ENCODE measurements around the gene CD40.
"Not testable (repeated sequence)": the region's sequence is repeated elsewhere in the genome, so short reads cannot be mapped to it uniquely, and the experiment has no call there.

The CD40 gene

DNA sequence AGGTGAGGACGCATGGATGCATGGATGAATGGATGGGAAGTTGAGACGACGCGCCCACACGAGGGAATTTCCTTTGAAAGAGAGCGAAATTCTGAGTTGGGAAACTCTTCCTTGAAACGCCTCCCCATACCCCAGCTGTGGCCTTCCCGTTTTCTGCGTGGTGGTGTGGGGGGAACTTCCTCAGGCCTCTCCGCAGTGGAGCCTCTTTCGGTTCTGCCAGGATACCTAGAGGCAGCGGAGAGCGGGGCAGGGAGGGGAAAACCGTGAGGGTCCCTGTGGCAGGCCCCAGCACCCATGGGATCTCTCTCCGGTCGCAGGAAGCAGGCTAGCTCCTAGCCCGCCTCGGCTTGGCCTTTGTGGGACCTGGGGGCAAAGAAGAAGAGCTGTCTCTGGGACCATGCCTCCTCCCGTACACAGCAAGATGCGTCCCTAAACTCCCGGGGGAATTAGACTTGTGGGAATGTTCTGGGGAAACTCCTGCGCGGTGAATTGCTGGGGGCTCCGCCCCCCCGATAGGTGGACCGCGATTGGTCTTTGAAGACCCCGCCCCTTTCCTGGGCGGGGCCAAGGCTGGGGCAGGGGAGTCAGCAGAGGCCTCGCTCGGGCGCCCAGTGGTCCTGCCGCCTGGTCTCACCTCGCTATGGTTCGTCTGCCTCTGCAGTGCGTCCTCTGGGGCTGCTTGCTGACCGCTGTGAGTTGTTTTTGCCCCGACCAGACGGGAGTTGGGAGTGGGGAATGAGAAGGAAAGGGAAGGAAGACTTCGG is at the start of gene CD40:
Gene CD40, plus strand, starts transcription at position 611 of the 764 bp plus-strand sequence. Its CDS starts 30 bp downstream, at position 641.
- DNase-seq (ENCODE audit: low read depth in 2 of 2) = peak; percentile 57 to 62

DNA sequence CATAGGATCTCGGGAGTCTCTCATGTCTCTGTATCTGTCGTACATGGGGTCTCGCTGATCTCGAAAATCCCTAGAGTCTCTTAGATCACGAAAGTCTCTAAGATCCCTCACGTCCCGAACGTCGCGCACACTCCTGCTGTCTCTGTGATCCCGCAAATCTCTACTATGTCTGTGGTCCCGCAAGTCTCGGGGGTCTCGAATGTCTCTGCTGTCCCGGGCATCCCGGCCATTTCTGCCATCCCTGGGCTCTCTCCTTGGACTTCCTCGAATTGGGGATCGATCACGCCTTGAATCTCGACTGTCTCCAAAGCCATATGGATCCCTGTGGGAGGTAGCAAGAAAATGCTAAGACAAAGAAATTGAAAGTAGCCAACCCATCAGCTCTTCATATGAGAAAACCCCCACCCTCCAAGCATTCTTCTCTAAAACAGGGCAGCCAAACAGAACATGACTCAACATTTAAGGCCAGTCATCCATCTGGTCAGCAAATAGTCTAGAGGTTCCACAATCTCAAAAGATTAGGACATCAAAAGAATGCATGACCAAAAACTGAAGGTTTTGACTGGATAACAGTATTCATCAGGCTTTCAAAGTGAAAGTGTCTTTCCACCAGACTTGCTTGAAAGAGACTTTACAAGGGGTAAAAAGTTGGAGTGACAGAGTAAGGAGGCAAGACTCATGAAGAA is 47.8 kb upstream of the CD40 start:
- no peak for DNase-seq (ENCODE audit: low read depth in 2 of 2)

GRCh38 chr20:46071573-46071972 is 46.5 kb upstream of the CD40 start:
- no peak for DNase-seq (ENCODE audit: low read depth in 2 of 2)

GRCh38 chr20:46073024-46073423 is 45.1 kb upstream of the CD40 start:
- DNase-seq (ENCODE audit: low read depth in 2 of 2) = no peak

GRCh38 chr20:46073443-46073842 is 44.7 kb upstream of the CD40 start:
- no peak for DNase-seq (ENCODE audit: low read depth in 2 of 2)

- no peak for DNase-seq (ENCODE audit: low read depth in 2 of 2)
These were observed 44.1 kb upstream of the CD40 start for GRCh38 chr20:46074006-46074405.

DNA sequence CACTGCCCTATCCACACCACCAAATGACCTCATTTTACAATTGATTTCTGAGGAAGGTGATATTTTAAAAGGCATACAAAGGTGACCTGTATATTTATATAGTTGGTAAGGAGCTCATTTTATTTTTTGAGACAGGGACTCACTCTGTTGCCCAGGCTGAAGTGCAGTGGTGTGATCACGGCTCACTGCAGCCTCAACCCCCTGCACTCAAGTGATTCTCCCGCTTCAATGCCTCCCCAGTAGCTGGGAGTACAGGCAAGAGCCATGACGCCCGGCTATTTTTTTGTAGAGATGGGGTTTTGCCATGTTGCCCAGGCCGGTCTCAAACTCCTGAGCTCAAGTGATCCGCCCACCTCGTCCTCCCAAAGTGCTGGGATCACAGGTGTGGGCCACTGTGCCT is 41.3 kb upstream of the CD40 start:
- DNase-seq (ENCODE audit: low read depth in 2 of 2) = no peak

- no peak for DNase-seq (ENCODE audit: low read depth in 2 of 2)
These were observed 40.3 kb upstream of the CD40 start for GRCh38 chr20:46077642-46078305.

GRCh38 chr20:46078954-46079353 is 39.2 kb upstream of the CD40 start:
- no peak for DNase-seq (ENCODE audit: low read depth in 2 of 2)

DNA sequence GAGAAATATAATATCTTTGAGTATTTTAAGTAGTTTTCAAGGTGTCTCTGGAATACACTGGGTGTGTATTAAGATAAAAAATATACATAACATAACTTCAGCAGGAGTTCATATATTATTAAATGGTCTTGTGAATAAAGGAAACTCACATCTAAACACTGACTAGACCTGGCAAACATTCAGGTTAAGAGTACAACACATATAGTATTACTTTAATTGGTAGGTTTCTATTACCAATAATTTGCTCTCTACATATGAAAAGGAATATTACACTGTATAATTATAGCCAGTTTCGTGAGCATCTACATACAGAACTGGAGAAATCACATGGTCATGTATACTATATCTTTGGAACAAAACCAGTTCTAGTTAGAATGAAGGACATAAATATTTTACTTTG is 37.0 kb upstream of the CD40 start:
- no peak for DNase-seq (ENCODE audit: low read depth in 2 of 2)

GRCh38 chr20:46083101-46083500 is 35.0 kb upstream of the CD40 start:
- DNase-seq (ENCODE audit: low read depth in 2 of 2) = no peak

DNA sequence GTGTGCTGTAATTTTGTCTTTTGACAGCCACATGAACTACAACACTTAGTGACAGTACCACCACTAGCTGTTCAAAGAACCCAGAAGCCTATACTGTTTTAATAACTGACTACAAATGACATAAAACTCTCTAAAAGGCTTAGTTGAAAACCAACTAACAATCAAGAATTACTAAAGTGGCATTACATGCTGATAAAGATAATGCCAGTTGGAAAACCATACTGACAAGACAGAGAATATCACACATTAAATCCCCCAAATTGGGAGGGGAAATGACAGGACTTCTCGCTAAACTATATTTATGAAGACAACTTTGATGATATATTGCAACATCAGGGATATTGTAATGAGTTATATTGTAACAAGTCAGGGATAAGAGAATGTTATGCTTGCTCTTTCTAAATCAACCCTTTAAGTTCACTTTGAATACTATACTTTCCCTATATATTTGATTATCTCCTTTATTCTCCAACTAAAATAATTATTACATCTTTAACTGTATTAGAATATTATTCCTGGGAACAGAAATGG is 34.5 kb upstream of the CD40 start:
- no peak for DNase-seq (ENCODE audit: low read depth in 2 of 2)

- DNase-seq (ENCODE audit: low read depth in 2 of 2) = no peak
These were observed 33.3 kb upstream of the CD40 start for GRCh38 chr20:46084805-46085178.

GRCh38 chr20:46085179-46085851 is 32.8 kb upstream of the CD40 start:
- DNase-seq (ENCODE audit: low read depth in 2 of 2) = no peak

DNA sequence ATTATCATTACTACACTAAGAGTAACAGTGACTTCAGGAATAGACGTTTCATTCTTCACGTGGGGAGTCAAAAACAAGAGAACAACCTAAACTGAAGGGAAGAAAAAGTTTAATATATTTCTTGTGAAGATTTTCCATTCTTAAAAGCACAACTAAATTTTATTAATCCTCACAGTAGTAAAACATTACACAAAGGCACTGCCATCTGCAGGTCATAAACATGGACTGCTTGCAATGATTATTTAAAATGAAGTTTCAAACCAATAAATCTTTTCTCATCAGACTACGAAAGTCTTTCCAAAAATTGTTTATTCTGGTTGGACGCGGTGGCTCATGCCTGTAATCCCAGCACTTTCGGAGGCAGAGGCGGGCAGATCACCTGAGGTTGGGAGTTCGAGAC is 31.0 kb upstream of the CD40 start:
- no peak for DNase-seq (ENCODE audit: low read depth in 2 of 2)

- no peak for DNase-seq (ENCODE audit: low read depth in 2 of 2)
These were observed 29.5 kb upstream of the CD40 start for GRCh38 chr20:46088409-46089166.

- peak; percentile 51 to 52 for DNase-seq (ENCODE audit: low read depth in 2 of 2)
These were observed 29.0 kb upstream of the CD40 start for GRCh38 chr20:46089167-46089416.

DNA sequence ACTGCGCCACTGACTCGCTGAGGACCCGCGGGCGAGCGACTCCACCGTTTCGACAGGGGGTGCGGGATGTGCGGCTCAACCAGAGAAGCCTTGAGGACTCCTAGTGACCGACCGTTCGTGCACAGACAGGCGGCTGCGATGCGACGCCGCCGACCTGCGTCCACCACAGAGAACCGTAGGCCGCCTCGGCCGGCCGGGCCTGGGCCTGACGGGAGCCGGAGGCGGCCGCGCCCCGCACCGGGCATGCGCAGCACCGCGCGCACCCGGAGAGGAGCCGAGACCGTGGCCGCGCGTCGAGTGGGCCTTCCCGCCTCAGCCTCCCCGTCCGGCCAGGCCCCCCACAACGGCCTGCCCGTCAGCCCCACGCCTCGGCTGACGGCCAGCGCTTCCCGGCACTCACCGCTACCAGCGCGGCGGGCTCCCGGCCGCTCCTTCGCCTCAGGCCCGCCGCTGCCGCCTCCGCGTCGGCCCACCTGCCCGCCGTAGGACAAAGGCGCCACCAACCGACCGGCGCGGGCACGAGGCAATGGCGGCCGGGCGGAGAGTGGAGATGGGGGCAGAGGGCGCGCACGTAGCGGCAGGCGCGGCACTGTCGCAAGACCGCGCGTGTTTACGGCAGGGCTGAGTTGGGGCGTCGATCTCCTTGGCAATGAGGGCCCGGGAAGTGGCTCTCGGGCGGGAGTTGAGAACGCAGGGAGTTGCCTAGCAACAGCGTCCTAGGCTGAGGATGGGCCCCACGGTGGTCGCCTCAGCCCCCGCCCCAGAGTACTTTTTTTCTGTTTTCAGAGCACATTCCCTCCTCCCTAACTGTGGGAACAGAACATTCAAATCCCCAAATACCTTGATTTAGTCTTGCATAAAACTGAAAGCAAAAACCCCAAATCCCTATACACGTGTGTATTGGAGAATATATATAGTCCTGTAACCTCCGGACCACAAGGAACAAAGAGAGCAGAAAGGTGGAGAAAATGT is 28.4 kb upstream of the CD40 start, which contains the start of gene NCOA5:
Gene NCOA5, minus strand, starts transcription at position 546 of the 972 bp plus-strand sequence. CDS start 10,538 bp downstream, outside the sequence.
- peak; percentile 88 to 93 for DNase-seq (ENCODE audit: low read depth in 2 of 2)

GRCh38 chr20:46091622-46092535 is 26.2 kb upstream of the CD40 start:
- DNase-seq (ENCODE audit: low read depth in 2 of 2) = not testable (repeated sequence)
